Measurements from ENCODE around the gene EXD2.
"Not testable (repeated sequence)": the region's sequence is repeated elsewhere in the genome, so short reads cannot be mapped to it uniquely, and the experiment has no call there.

EXD2 gene

DNA sequence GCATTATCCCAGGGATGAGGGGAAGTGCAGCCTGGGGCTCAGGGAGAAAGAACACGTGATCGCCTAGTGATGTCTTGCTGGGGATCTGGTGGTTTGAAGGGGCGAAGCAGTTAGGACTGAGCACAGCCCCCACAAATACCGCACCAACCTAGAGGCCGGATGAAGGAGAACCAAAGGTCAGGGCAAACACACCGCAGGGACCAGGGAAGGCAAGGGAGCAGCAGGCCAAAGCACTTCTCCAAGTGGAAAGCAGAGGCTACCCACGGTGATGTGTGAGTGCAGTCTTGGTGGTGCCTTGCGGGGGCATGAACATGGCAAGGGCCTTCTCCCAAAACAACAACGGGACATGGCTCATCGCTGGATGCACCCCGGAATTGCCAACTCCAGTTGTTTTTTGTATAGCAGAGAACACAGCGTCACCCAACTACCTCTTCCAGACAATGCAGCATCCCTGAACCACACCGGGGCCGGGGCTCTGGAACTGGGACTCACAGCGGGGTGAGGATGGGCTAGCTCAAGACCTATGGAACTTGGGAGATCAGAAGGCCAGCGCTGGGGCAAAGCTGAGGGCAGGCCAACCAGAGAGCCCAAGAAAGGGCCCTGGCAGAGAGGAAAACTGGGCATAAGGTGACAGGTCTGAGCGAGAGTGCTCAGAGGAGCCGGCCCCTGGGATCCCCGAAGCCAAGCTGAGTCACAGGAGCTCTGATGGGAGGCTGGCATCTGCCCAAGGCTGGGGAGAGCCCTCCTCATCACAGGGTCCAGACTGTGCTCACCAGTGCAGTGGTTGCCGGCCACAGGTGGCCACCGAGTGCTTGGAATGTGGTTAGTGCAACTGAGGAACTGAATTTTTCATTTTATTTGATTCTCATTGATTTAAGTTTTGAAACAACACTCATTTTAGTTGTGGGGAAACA lies 79.8 kb downstream of the EXD2 start:
- Histone ChIP-seq H3K4me2 (no peak overlapping the region), H3K9ac (no peak overlapping the region), H4K20me1 (no peaks in the 10 kb centered on the region; the same call in 1 of the 2 replicates), H3K36me3 (no peaks in the 10 kb centered on the region), H3K9me3 (no peaks in the 10 kb centered on the region), H3K27ac (no peak overlapping the region), H3K27me3 (0 out of 2 replicates have a peak, but pooled peaks cover 3% of the 10 kb centered on the region), H3K4me1 (no peaks in the 10 kb centered on the region), H3K4me3 (no peak overlapping the region)
- no peak for TF ChIP-seq Cebpa-rat (IDR thresholded peaks at IDR 0.05)

DNA sequence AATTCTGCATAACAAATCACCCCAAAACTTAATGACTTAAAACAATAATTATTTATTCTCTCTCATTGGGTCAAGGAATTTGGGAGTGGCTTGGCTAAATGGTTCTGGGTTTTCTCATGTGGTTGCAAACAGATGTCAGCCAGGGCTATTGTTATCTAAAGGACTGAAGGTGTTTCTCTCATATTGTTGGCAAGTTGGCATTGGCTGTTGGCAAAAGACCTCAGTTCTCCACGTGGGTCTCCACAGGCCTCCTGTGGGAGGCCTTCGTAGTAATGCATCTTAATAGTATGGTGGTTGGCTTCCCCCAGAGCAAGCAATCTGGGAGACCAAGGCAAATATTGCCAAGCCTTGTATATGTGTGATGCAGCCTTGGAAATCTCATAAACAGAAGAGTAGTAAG lies 83.0 kb downstream of the EXD2 start:
- H3K4me3 ChIP-seq, result no peak overlapping the region
- H3K4me2 ChIP-seq, result no peak overlapping the region
- H3K9ac ChIP-seq, result no peak overlapping the region
- no peak for TF ChIP-seq Cebpa-rat (IDR thresholded peaks at IDR 0.05)
- H4K20me1 ChIP-seq, result no peaks in the 10 kb centered on the region
- H3K27ac ChIP-seq, result no peak overlapping the region
- no peaks in the 10 kb centered on the region for H3K27me3 ChIP-seq
- H3K4me1 ChIP-seq, result no peaks in the 10 kb centered on the region
- H3K36me3 ChIP-seq, result no peaks in the 10 kb centered on the region
- no peaks in the 10 kb centered on the region for H3K9me3 ChIP-seq

DNA sequence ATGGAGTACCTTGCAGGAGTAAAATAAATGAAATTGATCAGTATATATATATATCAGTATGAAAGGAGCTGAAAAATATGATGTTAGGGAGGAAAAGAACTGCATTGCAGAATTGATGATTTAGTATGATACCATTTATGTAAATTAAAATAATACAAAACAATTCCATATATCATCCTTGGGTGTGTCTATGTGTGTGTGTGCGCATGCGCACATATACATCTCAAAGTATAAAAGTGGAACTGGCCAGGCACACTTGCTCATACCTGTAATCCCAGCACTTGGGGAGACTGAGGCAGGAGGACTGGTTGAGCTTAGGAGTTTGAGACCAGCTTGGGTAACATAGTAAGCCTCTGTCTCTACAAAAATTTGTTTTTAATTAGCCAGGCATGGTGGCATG lies 84.0 kb downstream of the EXD2 start:
- Histone ChIP-seq H3K4me3 (no peak overlapping the region), H3K9ac (no peak overlapping the region), H3K4me2 (no peak overlapping the region), H3K36me3 (no peaks in the 10 kb centered on the region), H3K4me1 (no peaks in the 10 kb centered on the region), H4K20me1 (no peaks in the 10 kb centered on the region), H3K9me3 (no peaks in the 10 kb centered on the region), H3K27me3 (no peaks in the 10 kb centered on the region), H3K27ac (no peak overlapping the region)
- no peak for TF ChIP-seq Cebpa-rat (IDR thresholded peaks at IDR 0.05)

DNA sequence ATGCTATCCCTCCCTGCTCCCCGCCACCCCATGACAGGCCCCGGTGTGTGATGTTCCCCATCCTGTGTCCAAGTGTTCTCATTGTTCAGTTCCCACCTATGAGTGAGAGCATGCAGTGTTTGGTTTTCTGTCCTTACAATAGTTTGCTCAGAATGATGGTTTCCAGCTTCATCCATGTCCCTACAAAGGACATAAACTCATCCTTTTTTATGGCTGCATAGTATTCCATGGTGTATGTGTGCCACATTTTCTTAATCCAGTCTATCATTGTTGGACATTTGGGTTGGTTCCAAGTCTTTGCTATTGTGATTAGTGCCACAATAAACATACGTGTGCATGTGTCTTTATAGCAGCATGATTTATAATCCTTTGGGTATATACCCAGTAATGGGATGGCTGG lies 86.1 kb downstream of the EXD2 start:
- H3K36me3 ChIP-seq, H4K20me1 ChIP-seq, H3K27me3 ChIP-seq, H3K4me3 ChIP-seq, H3K9ac ChIP-seq, H3K9me3 ChIP-seq, H3K4me2 ChIP-seq, H3K27ac ChIP-seq, H3K4me1 ChIP-seq: not testable (repeated sequence)

DNA sequence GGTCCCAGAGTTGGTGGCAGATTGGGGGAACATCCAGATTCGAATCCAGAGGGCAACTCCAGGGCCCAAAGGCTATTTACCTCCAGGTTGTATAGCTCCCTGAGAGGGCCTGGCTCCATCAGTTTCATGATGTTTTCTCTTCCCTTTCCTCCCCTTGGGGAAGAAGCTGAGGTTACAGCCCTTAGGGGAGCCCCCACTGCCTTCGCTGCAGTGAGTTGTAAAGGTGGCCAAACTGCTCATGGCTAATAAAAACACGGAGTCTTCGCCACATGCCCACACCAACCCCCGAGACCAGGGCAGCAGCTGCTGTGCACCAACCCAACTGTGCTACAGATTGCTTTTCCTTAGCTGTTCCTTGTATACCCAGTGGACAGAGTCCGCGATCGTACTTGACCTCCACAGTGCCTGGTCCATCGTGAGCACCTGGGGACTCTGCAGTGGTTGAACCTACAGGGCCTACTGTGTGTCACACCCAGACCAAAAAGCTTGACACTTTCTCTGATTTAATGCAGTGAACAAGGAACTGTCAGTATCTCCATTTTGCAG lies 89.5 kb downstream of the EXD2 start:
- H3K4me3 ChIP-seq, result no peak overlapping the region
- no peaks in the 10 kb centered on the region for H3K9me3 ChIP-seq
- H3K4me2 ChIP-seq, result no peak overlapping the region
- H3K27me3 ChIP-seq, result no peaks in the 10 kb centered on the region
- H4K20me1 ChIP-seq, result no peaks in the 10 kb centered on the region
- no peaks in the 10 kb centered on the region for H3K4me1 ChIP-seq
- H3K27ac ChIP-seq, result no peak overlapping the region
- no peak for TF ChIP-seq Cebpa-rat (IDR thresholded peaks at IDR 0.05)
- H3K9ac ChIP-seq, result no peak overlapping the region
- no peaks in the 10 kb centered on the region for H3K36me3 ChIP-seq

DNA sequence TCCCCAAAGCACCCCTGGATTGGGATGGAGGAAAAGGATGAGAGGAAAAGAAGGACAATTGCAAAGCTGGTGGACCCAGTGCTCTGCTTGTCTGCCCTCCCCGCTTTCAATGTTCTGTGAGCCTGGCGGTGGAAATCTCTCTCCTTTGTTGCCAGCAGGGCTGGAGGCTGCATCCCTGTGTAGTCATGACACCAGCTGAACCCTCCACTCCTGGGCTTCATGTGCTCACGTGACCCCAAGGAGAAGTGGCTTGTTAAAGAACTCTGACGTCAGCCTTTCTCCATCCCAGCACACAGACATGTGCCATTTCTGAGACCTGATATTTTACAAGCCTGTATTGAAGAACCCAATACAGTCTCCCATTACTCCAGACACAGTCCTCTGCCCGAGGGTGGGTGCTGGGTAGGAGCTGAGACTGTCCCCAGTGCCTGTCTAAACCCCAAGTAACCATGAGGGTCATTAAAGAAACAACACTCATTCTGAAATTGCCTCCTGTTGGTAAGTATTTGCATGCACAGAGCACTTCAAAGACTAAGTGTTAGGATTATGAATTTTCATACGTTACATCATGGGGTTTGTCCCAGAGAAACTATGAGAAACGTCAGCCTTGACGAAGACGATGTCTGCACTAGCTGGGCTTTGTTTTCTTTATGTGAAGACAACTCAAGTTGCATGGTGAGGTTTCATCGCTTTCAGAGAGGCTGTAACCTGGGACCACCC lies 90.3 kb downstream of the EXD2 start:
- H3K9ac ChIP-seq, result no peak overlapping the region
- H4K20me1 ChIP-seq, result no peaks in the 10 kb centered on the region
- H3K27ac ChIP-seq, result no peak overlapping the region
- no peak overlapping the region for H3K4me3 ChIP-seq
- no peaks in the 10 kb centered on the region for H3K4me1 ChIP-seq
- H3K4me2 ChIP-seq, result no peak overlapping the region
- H3K27me3 ChIP-seq, result no peaks in the 10 kb centered on the region
- no peaks in the 10 kb centered on the region for H3K36me3 ChIP-seq
- TF ChIP-seq Cebpa-rat (IDR thresholded peaks at IDR 0.05), result no peak
- no peaks in the 10 kb centered on the region for H3K9me3 ChIP-seq

DNA sequence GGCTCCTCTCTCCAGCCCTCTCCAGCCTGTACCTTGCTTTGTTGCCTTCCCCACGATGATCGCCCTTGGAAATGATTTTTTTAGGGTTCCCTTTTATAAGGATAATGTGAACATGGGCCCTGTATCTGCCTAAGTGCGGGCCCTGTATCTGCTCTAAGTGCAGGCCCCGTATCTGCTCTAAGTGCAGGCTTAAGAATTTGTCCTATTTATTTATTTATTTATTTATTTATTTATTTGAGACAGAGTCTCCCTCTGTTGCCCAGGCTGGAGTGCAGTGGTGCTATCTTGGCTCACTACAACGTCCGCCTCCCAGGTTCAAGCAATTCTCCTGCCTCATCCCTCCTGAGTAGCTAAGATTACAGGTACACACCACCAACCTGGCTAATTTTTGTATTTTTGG lies 91.2 kb downstream of the EXD2 start:
- H3K36me3 ChIP-seq, result no peaks in the 10 kb centered on the region
- H3K4me1 ChIP-seq, result no peaks in the 10 kb centered on the region
- H3K4me2 ChIP-seq, result no peak overlapping the region

DNA sequence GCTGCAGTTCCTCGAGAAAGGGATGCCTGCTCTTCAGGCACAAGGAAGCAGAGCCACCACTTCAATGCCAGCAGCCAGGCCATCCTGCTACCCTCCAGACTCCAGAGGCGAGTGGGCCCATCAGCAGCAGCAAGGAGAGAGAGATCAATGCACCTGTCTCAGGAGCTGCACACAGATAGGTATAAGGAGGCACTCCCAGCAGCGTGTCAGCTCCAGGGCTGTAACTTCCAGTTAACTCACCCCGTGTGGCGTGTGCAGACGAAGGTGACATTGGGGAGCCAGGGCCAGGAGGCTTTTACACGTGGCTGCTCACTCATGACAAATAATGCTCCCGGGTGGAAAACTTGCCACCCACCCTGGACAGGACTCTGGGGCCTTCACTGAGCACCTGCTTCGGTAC lies 92.9 kb downstream of the EXD2 start:
- Histone ChIP-seq H3K4me2 (no peak overlapping the region), H3K9me3 (no peaks in the 10 kb centered on the region), H3K4me1 (no peaks in the 10 kb centered on the region), H3K4me3 (no peak overlapping the region), H3K36me3 (no peaks in the 10 kb centered on the region), H3K27ac (no peak overlapping the region), H3K27me3 (no peaks in the 10 kb centered on the region), H3K9ac (no peak overlapping the region), H4K20me1 (no peaks in the 10 kb centered on the region)
- no peak for TF ChIP-seq Cebpa-rat (IDR thresholded peaks at IDR 0.05)

More for the DNA sequence above, 91.2 kb downstream of the EXD2 start:
- no peak overlapping the region for H3K9ac ChIP-seq
- no peaks in the 10 kb centered on the region for H3K27me3 ChIP-seq
- H3K27ac ChIP-seq, result no peak overlapping the region
- no peaks in the 10 kb centered on the region for H3K9me3 ChIP-seq
- no peaks in the 10 kb centered on the region for H4K20me1 ChIP-seq
- H3K4me3 ChIP-seq, result no peak overlapping the region
- no peak for TF ChIP-seq Cebpa-rat (IDR thresholded peaks at IDR 0.05)

DNA sequence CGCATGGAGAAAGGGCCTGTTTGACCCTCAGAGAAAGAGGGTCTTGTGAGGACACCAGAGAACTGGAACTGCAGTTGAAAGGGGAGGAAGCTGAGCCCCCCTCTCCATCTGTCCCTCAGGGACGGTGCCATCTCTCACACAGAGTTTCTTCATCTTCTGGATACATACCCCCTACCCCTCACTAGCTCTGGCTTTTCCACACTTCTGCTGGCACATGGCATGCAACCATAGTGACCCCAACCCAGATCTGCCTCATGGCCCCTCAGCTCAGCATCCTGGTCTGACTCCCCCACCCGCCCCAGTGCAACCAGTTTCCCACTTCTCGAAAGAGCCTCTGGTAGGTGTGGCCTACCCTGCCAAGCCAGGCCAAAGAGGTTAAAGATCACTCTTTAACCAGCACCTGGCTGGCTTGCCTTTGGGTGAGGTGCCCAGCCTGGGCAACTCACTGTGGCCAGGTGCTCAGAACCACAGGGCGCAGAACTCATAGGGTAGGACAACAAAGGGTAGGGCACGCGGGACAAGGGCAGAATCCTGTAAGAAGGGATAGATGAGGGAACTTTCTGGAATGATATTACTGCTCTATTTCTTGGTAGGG lies 94.5 kb downstream of the EXD2 start:
- Histone ChIP-seq H3K27me3 (no peaks in the 10 kb centered on the region), H3K4me2 (no peak overlapping the region), H3K36me3 (no peaks in the 10 kb centered on the region), H3K4me3 (no peak overlapping the region), H3K4me1 (no peaks in the 10 kb centered on the region), H3K9ac (no peak overlapping the region), H4K20me1 (no peaks in the 10 kb centered on the region), H3K27ac (no peak overlapping the region), H3K9me3 (no peaks in the 10 kb centered on the region)
- TF ChIP-seq Cebpa-rat (IDR thresholded peaks at IDR 0.05), result no peak
